Measurements from ENCODE around the gene GPR158. TPM values are rescaled to one million over a fixed set of nuclear protein-coding genes. Genes with fewer than 3 reads are reported as not detected.
"Not testable (repeated sequence)": the region's sequence is repeated elsewhere in the genome, so short reads cannot be mapped to it uniquely, and the experiment has no call there.

Gene GPR158
- total and polyA plus RNA-seq, 2 experiments from 2014 or later = 0.02 to 0.47 TPM

- H3K27me3 ChIP-seq = no peaks in the 10 kb centered on the region
- no peak overlapping the region for H2AFZ ChIP-seq
- H3K9me3 ChIP-seq (ENCODE audit: low read depth) = peaks cover 6% of the 10 kb centered on the region
- H3K4me1 ChIP-seq (ENCODE audit: insufficient read depth) = peaks cover 4% of the 10 kb centered on the region
- no peak overlapping the region for H3K27ac ChIP-seq
- H3K4me2 ChIP-seq = no peak overlapping the region
- H3K4me3 ChIP-seq = no peak overlapping the region
- H4K20me1 ChIP-seq (ENCODE audit: insufficient read depth, poor library complexity, severe bottlenecking) = no peaks in the 10 kb centered on the region
- WGBS (ENCODE audit: low lambda C conversion rate, missing lambda C conversion rate) = 52% methylated on average over 7 of the region's 7 CpGs
- DNase-seq (ENCODE audit: low spot score) = no peak
- H3K79me2 ChIP-seq = no peaks in the 10 kb centered on the region
- no peaks in the 10 kb centered on the region for H3K36me3 ChIP-seq (replicated peaks; ENCODE audit: insufficient read depth, low read depth)
- TF ChIP-seq, protein P1, sequence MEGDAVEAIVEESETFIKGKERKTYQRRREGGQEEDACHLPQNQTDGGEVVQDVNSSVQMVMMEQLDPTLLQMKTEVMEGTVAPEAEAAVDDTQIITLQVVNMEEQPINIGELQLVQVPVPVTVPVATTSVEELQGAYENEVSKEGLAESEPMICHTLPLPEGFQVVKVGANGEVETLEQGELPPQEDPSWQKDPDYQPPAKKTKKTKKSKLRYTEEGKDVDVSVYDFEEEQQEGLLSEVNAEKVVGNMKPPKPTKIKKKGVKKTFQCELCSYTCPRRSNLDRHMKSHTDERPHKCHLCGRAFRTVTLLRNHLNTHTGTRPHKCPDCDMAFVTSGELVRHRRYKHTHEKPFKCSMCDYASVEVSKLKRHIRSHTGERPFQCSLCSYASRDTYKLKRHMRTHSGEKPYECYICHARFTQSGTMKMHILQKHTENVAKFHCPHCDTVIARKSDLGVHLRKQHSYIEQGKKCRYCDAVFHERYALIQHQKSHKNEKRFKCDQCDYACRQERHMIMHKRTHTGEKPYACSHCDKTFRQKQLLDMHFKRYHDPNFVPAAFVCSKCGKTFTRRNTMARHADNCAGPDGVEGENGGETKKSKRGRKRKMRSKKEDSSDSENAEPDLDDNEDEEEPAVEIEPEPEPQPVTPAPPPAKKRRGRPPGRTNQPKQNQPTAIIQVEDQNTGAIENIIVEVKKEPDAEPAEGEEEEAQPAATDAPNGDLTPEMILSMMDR (IDR thresholded peaks at IDR 0.05; ENCODE audit: poor library complexity) = no peak
- TF ChIP-seq EZH2 (IDR thresholded peaks at IDR 0.05; ENCODE audit: borderline replicate concordance) (no peak), EZH2phosphoT487 (IDR thresholded peaks at IDR 0.05; ENCODE audit: low read depth, severe bottlenecking, unreplicated experiment) (no peak)
- no peaks in the 10 kb centered on the region for H3K9me2 ChIP-seq (replicated peaks; ENCODE audit: insufficient read depth)
Observed at GRCh38 chr10:25382029-25382810, 207.4 kb downstream of the GPR158 start.

- not testable (repeated sequence) for H3K27ac ChIP-seq; H3K4me2 ChIP-seq; H2AFZ ChIP-seq; H3K4me1 ChIP-seq (ENCODE audit: insufficient read depth); H3K79me2 ChIP-seq; H3K36me3 ChIP-seq (replicated peaks; ENCODE audit: insufficient read depth, low read depth); H3K27me3 ChIP-seq; H4K20me1 ChIP-seq (ENCODE audit: insufficient read depth, poor library complexity, severe bottlenecking); H3K4me3 ChIP-seq; H3K9me2 ChIP-seq (replicated peaks; ENCODE audit: insufficient read depth); H3K9me3 ChIP-seq (ENCODE audit: low read depth); DNase-seq (ENCODE audit: low spot score)
- WGBS (ENCODE audit: low lambda C conversion rate, missing lambda C conversion rate) = 68% methylated on average over 8 of the region's 8 CpGs
Observed at GRCh38 chr10:25382901-25383300, 208.1 kb downstream of the GPR158 start.

- H3K4me3 ChIP-seq = no peak overlapping the region
- H3K36me3 ChIP-seq (replicated peaks; ENCODE audit: insufficient read depth, low read depth) = no peaks in the 10 kb centered on the region
- TF ChIP-seq, protein P1 (IDR thresholded peaks at IDR 0.05; ENCODE audit: poor library complexity) = no peak
- TF ChIP-seq EZH2 (IDR thresholded peaks at IDR 0.05; ENCODE audit: borderline replicate concordance) (no peak), EZH2phosphoT487 (IDR thresholded peaks at IDR 0.05; ENCODE audit: low read depth, severe bottlenecking, unreplicated experiment) (no peak)
- H3K4me2 ChIP-seq = no peak overlapping the region
- H4K20me1 ChIP-seq (ENCODE audit: insufficient read depth, poor library complexity, severe bottlenecking) = no peaks in the 10 kb centered on the region
- no peaks in the 10 kb centered on the region for H3K27me3 ChIP-seq
- DNase-seq (ENCODE audit: low spot score) = no peak
- H3K79me2 ChIP-seq = no peaks in the 10 kb centered on the region
- no peaks in the 10 kb centered on the region for H3K9me2 ChIP-seq (replicated peaks; ENCODE audit: insufficient read depth)
- H3K4me1 ChIP-seq (ENCODE audit: insufficient read depth) = peaks cover 4% of the 10 kb centered on the region
- no peak overlapping the region for H3K27ac ChIP-seq
- no peak overlapping the region for H2AFZ ChIP-seq
- peaks cover 6% of the 10 kb centered on the region for H3K9me3 ChIP-seq (ENCODE audit: low read depth)
Observed at GRCh38 chr10:25383686-25384085, 208.9 kb downstream of the GPR158 start.

DNA sequence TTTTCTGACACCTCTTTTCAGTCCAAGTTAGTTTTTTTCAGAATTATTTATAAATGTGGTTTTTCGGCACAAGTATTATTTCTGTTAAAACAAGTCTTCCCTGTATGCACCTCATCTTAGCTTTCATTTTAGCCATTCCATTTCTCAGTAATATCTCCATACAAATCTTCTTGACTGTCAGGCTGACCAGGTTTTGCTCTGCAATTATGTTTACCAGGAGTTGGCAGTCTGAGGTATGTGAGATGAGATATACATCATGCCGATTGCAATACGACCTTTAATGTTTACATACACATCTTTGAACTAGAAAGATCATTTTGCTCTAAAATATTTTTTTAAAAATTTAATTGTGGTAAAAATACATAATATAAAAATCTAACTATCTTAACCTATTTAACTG, 209.8 kb downstream of the GPR158 start:
- Histone ChIP-seq H3K4me1 (ENCODE audit: insufficient read depth) (peaks cover 4% of the 10 kb centered on the region), H2AFZ (no peak overlapping the region), H3K27ac (no peak overlapping the region), H3K4me2 (no peak overlapping the region), H3K27me3 (no peaks in the 10 kb centered on the region), H4K20me1 (ENCODE audit: insufficient read depth, poor library complexity, severe bottlenecking) (no peaks in the 10 kb centered on the region), H3K9me2 (replicated peaks; ENCODE audit: insufficient read depth) (no peaks in the 10 kb centered on the region), H3K79me2 (no peaks in the 10 kb centered on the region), H3K9me3 (ENCODE audit: low read depth) (peaks cover 6% of the 10 kb centered on the region), H3K4me3 (no peak overlapping the region), H3K36me3 (replicated peaks; ENCODE audit: insufficient read depth, low read depth) (no peaks in the 10 kb centered on the region)
- TF ChIP-seq EZH2phosphoT487 (IDR thresholded peaks at IDR 0.05; ENCODE audit: low read depth, severe bottlenecking, unreplicated experiment) = no peak
- TF ChIP-seq, protein P1 (IDR thresholded peaks at IDR 0.05; ENCODE audit: poor library complexity) = no peak
- TF ChIP-seq EZH2 (IDR thresholded peaks at IDR 0.05; ENCODE audit: borderline replicate concordance) = no peak
- no peak for DNase-seq (ENCODE audit: low spot score)
- 80% methylated on average over 3 of the region's 3 CpGs for WGBS (ENCODE audit: low lambda C conversion rate, missing lambda C conversion rate)

Measured in hepatocyte (in vitro differentiated cells).